ENCODE results near the gene HEATR5B.

Gene HEATR5B

DNA sequence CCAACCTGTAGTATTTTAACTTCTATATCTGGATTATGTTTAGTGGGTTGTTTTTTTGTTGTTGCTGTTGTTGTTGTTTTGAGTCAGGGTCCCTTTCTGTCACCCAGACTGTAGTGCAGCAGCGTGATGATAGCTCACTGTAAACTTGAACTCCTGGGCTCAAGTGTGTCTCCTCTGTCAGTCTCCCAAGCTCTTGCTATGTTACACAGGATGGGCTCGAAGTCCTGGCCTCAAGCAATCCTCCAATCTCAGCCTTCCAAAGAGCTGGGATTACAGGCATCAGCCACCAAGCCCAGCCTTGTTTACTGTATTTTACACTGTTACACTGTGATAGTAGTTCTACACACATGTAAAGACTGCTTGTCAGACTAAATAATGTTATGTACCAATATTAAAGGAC lies 108.1 kb downstream of the HEATR5B start:
- in situ Hi-C loops (cut with HindIII; ENCODE audit: low pct_ligation_motif_present, low sequenced_read_pairs), result no loop called here

DNA sequence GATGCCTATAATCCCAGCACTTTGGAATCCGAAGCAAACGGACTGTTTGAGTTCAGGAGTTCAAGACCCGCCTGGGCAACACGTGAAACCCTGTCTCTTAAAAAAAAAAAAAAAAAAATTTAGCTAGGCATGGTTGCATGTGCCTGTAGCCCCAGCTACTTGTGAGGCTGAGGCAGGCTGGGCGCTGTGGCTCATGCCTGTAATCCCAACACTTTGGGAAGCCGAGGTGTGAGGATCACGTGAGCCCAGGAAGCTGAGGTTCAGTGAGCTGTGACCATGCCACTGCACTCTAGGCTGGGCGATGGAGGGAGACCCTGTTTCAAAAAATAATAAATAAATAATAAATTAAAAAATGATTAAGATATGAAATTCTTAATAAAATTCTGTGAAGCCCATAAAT lies 108.9 kb downstream of the HEATR5B start:
- TF ChIP-seq, protein P1, sequence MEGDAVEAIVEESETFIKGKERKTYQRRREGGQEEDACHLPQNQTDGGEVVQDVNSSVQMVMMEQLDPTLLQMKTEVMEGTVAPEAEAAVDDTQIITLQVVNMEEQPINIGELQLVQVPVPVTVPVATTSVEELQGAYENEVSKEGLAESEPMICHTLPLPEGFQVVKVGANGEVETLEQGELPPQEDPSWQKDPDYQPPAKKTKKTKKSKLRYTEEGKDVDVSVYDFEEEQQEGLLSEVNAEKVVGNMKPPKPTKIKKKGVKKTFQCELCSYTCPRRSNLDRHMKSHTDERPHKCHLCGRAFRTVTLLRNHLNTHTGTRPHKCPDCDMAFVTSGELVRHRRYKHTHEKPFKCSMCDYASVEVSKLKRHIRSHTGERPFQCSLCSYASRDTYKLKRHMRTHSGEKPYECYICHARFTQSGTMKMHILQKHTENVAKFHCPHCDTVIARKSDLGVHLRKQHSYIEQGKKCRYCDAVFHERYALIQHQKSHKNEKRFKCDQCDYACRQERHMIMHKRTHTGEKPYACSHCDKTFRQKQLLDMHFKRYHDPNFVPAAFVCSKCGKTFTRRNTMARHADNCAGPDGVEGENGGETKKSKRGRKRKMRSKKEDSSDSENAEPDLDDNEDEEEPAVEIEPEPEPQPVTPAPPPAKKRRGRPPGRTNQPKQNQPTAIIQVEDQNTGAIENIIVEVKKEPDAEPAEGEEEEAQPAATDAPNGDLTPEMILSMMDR (IDR thresholded peaks at IDR 0.05; ENCODE audit: low read depth, low read length, missing control alignments), result no peak
- no peaks in the 10 kb centered on the region for H3K36me3 ChIP-seq (replicated peaks)
- H3K27ac ChIP-seq, result no peak overlapping the region
- in situ Hi-C loops (cut with HindIII; ENCODE audit: low pct_ligation_motif_present, low sequenced_read_pairs), result no loop called here
- no peaks in the 10 kb centered on the region for H3K27me3 ChIP-seq (replicated peaks)
- DNase-seq, result no peak
- H3K4me3 ChIP-seq (ENCODE audit: low read depth, low read length), result no peak overlapping the region

More for the DNA sequence above, 108.1 kb downstream of the HEATR5B start:
- no peak for DNase-seq
- H3K36me3 ChIP-seq (replicated peaks), result peaks cover 2% of the 10 kb centered on the region
- H3K27me3 ChIP-seq (replicated peaks), result no peaks in the 10 kb centered on the region
- H3K4me3 ChIP-seq (ENCODE audit: low read depth, low read length), result no peak overlapping the region
- TF ChIP-seq, protein P1 (IDR thresholded peaks at IDR 0.05; ENCODE audit: low read depth, low read length, missing control alignments), result no peak
- no peak overlapping the region for H3K27ac ChIP-seq

DNA sequence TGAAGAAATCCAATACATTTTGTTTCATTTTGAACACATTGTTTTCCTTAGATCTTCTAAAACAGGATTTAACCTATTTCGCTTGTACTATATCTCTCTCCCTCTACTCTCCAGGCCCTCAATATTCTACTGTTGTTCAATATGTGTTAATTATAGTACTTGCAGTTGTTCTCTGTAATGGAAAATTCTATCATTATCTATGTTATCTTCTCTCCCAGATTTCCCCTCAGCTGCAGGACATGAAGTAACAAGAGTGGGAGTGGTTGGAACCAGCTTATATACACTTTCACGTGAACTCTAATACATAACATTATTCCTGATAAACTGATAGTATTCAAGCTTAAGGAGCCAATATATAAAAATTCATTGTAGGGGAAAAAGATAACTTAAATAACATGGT lies 110.9 kb downstream of the HEATR5B start:
- Histone ChIP-seq H3K27me3 (replicated peaks) (no peaks in the 10 kb centered on the region), H3K27ac (no peak overlapping the region), H3K36me3 (replicated peaks) (no peaks in the 10 kb centered on the region), H3K4me3 (ENCODE audit: low read depth, low read length) (no peak overlapping the region)
- TF ChIP-seq, protein P1 (IDR thresholded peaks at IDR 0.05; ENCODE audit: low read depth, low read length, missing control alignments), result no peak
- in situ Hi-C loops (cut with HindIII; ENCODE audit: low pct_ligation_motif_present, low sequenced_read_pairs), result no loop called here
- no peak for DNase-seq

DNA sequence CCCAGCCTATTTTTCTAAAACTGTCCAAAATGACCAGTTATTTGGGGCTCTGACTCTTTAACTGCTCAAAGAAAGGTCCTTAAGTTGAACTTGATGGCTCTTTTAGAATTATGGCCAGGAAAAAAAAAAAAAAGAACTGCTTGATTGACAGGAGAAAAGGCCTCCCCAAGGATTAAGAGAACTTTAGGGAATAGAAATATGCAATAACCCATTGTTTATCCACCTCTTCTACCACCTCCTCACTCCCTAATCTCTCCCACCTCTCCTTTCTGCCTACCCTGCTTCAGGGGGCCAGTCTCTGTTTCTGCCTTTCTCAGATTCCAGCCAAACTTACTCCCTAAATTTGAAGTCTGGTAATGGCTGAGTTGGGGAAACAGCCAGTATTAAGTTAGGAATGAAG lies 112.2 kb downstream of the HEATR5B start:
- Histone ChIP-seq H3K36me3 (replicated peaks) (no peaks in the 10 kb centered on the region), H3K4me3 (ENCODE audit: low read depth, low read length) (no peak overlapping the region), H3K27ac (no peak overlapping the region), H3K27me3 (replicated peaks) (no peaks in the 10 kb centered on the region)
- no peak for DNase-seq
- TF ChIP-seq, protein P1 (IDR thresholded peaks at IDR 0.05; ENCODE audit: low read depth, low read length, missing control alignments), result no peak
- in situ Hi-C loops (cut with HindIII; ENCODE audit: low pct_ligation_motif_present, low sequenced_read_pairs), result no loop called here

DNA sequence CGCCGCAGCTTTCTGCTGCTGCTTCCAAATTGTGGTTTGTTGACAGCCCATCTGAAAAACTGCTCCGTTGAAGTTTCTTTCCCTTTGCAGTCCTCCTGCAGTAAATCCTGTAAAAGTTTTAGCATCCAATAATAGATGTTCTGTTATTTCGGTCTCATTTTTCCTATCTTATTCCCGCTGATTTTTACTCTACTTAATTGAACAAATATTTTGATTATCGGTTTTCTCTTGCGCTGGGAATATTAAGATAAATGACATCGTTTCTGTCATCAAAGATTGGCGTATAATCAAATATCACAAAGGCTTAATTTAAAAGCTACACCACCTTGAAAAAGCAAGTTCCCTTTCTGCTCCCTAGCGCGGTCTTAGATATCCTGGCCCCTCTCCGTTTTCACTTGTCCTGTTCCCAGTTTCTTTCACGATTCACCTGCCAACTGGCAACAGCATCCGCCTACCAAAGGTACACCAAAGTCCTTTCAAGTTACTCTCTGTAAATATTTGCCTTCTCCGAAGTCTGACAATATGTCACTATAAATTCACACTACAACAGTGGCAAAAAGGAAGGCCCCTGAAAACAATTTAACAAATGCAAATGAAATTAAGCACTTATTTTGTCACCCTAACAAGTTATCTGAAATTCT lies 116.8 kb downstream of the HEATR5B start:
- H3K4me3 ChIP-seq (ENCODE audit: low read depth, low read length), result peak overlapping the region; percentile 84
- no peaks in the 10 kb centered on the region for H3K36me3 ChIP-seq (replicated peaks)
- DNase-seq, result no peak
- TF ChIP-seq, protein P1 (IDR thresholded peaks at IDR 0.05; ENCODE audit: low read depth, low read length, missing control alignments), result no peak
- in situ Hi-C loops (cut with HindIII; ENCODE audit: low pct_ligation_motif_present, low sequenced_read_pairs), result no loop called here
- peak overlapping the region; percentile 25 for H3K27ac ChIP-seq
- H3K27me3 ChIP-seq (replicated peaks), result no peaks in the 10 kb centered on the region
